GM23248 (cell line): ENCODE measurements around the gene KRTAP3-1.
"Not testable (repeated sequence)": the region's sequence is repeated elsewhere in the genome, so short reads cannot be mapped to it uniquely, and the experiment has no call there.

Experiments
- EZH2 ChIP-seq: fragments of 200-600 bp; sonication (generic); IDR thresholded peaks from 2 replicates; pipeline ENCODE4 v1.6.1; 2018; ENCODE audit warnings: antibody characterized with exemption, mild to moderate bottlenecking; ENCODE audit not compliant: insufficient read depth, poor library complexity, severe bottlenecking
- EZH2phosphoT487 ChIP-seq: fragments of 200-600 bp; sonication (generic); IDR thresholded peaks from 2 replicates; pipeline ENCODE4 v1.6.1; 2018; ENCODE audit warnings: antibody characterized with exemption, moderate library complexity, mild to moderate bottlenecking, low read depth; ENCODE audit not compliant: insufficient read depth

- TF ChIP-seq EZH2phosphoT487, EZH2: not testable (repeated sequence)
These were observed 45.6 kb upstream of the KRTAP3-1 start for GRCh38 chr17:41054556-41054955.
